GM18520 (cell line): Measurements from ENCODE around the gene FMC1.
A peak's percentile ranks its signal among the peaks of the same experiment; 100 is the strongest.
"Not testable (repeated sequence)": the region's sequence is repeated elsewhere in the genome, so short reads cannot be mapped to it uniquely, and the experiment has no call there.

Experiments
- ATAC-seq: cut with Tn5 transposase; IDR thresholded peaks from one replicate; pipeline ENCODE4 v1.9.1; 2021; ENCODE audit not compliant: unreplicated experiment

The FMC1 gene

DNA sequence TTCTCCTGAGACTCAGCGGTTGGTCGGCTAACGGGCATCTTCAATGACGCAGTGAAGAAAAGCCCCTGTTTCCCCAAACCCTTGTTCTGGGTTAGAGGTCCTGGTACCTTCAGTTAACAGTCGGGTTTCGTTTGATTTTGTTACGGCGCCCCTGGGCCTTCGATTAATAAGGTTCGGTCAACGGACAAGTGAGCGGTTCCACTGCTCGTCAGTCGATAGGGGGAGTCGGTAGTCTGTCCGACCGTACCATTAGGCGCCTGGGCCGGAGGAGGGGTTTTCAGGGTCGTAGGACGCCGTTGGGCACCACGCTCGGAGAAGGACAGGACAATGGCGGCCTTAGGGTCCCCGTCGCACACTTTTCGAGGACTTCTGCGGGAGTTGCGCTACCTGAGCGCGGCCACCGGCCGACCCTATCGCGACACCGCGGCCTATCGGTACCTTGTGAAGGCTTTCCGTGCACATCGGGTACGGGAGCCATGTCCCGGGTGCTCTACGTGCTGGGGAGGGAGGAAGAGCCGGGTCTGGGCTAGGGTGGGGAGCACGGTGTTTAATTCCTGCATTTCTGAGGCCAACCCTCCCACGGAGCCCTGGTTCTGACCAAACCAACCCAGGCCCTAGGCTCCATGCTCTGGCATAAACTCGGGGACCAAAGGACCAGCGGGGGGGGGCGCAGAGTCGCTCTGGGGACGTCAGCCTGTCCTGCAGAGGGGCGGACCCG lies at the start of gene FMC1:
TSS of gene FMC1 (plus strand) at position 280 of the 718 bp plus-strand sequence. CDS start at position 328, 48 bp downstream.
- ATAC-seq: peak; percentile 32

- no peak for ATAC-seq
Observed at GRCh38 chr7:139292821-139293220, 48.3 kb upstream of the FMC1 start.

- ATAC-seq: no peak
Observed at GRCh38 chr7:139293534-139293933, 47.6 kb upstream of the FMC1 start.

DNA sequence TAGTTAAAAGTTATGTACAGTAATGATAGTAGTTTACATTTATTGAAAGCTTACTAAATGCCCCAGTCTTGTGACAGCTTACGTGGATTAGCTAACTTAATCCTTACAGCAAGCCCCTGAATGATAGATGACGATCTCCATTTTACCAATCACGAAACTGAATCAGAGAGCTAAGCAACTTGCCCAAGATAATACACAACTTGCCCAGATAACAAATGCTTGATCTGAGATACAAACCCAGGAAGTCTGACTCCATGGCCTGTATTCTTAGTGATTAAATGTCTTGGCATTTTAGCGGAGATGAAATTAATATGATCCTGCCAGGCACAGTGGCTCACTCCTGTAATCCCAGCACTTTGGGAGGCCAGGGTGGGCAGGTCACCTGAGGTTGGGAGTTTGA lies 46.9 kb upstream of the FMC1 start:
- no peak for ATAC-seq

DNA sequence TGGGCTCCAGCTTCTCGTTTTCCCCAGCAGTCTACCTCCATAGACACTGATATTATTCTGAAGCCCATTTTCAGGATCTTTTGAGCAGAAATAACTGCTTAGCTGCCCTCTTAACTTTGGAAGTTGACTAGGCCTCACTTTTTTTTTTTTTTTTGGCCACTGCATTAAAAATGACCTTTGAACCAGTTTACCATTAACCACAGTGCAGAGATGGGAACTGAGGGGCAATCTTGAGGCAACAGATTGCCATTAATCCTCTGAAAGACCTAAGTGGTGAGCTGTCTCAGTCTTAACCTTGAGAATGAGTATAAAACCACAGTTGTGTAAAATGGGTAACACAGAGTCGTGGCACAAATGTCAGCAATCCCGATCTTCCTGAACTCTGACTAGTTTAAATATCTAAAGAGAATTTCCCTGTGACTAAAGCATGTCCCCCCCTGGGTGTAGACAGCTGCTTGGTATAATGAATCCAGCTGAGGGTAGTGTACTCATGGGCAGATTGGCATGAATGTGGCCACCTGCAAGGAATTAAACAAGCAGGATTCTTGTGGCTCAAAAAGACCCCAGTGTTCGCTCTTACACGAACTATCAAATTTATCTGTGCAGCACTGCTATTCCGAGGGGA lies 46.1 kb upstream of the FMC1 start:
- no peak for ATAC-seq

- no peak for ATAC-seq
Observed at GRCh38 chr7:139297795-139298194, 43.3 kb upstream of the FMC1 start.

- ATAC-seq: no peak
Observed at GRCh38 chr7:139299296-139299695, 41.8 kb upstream of the FMC1 start.

- no peak for ATAC-seq
Observed at GRCh38 chr7:139300390-139300789, 40.7 kb upstream of the FMC1 start.

GRCh38 chr7:139304517-139304916 lies 36.6 kb upstream of the FMC1 start:
- ATAC-seq: no peak

DNA sequence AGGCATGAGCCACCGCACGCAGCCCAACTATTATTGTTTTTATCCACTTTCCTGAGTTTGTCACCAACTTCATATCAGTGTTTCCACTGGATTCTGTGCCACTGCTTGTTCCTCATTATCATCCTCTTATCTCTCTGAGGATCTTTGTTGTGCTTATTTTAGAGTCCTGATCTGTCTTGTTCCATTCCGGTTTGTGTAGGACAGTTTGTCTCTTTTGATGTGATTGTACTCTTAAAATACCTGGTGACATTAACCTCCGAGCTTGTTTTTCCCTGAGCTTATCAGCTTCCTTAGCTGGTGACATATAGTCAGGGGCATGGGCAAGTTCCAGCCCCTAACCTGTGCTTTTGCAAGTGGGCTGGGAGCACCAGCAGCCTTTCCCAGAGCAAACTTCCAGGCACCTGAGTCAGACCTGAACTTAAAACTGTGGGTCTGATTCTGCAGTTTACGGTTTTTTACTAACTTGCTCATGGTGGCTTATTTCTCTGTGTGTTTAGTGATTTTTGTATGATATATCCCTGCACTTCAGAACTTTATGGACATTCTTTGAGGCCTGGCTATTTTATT lies 23.1 kb upstream of the FMC1 start:
- no peak for ATAC-seq

DNA sequence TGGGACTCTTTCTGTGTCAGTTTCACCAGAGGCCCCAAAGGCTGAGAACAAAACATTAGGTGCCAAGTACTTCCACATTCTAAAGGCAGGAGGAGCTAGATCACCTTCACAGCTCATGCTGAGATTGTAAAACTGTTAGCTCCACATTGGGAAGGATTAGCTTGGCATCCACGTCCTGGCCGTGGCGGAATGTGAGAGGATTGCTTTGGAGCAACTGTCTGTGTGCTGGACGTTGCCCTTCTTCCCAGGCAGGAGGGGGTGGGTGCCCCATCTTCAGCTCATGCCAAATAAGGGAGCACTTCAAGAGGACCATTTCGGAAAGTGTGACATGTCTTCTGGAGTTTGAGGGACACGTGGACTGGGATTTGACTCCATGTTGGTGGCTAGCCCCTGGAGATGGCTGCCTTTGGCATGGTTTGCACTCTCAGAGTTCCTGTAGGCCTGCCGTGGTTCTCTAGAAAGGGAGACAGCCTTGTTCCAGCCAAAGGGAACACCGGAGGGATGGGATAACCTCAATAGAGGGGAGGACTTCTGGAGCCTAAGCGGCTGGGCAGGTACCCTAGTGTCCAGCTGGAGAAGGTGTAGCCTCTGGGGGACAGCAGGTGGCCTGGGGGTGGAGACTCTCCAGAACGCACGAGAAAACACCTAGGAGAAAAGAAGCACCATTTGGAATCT lies 19.9 kb upstream of the FMC1 start:
- ATAC-seq: no peak

- not testable (repeated sequence) for ATAC-seq
Observed at GRCh38 chr7:139324709-139325108, 16.4 kb upstream of the FMC1 start.

GRCh38 chr7:139328375-139328774 lies 12.8 kb upstream of the FMC1 start:
- no peak for ATAC-seq

DNA sequence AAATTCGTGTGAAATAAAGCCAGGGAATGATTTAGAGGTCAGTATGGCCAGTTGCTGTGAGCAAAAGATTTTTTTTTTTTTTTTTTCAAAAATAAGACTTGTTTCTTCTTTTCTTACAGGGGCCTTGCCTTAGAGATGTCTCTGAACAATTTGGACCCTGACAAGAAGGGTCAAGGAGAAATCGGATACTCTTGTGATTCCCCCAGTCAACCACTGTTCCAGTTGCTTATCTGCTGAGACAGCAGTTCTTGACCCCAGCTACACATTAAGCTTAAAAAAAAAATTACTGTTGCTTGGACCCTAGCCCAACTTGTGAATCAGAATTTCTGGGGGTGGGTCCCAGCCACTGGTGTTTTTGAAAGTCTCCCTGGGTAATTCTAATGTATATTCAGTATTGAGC lies 12.0 kb upstream of the FMC1 start:
- no peak for ATAC-seq

- no peak for ATAC-seq
Observed at GRCh38 chr7:139330333-139331030, 10.7 kb upstream of the FMC1 start.

GRCh38 chr7:139332697-139333359 lies 8.3 kb upstream of the FMC1 start:
- ATAC-seq: no peak

- not testable (repeated sequence) for ATAC-seq
Observed at GRCh38 chr7:139333443-139333842, 7.7 kb upstream of the FMC1 start.

DNA sequence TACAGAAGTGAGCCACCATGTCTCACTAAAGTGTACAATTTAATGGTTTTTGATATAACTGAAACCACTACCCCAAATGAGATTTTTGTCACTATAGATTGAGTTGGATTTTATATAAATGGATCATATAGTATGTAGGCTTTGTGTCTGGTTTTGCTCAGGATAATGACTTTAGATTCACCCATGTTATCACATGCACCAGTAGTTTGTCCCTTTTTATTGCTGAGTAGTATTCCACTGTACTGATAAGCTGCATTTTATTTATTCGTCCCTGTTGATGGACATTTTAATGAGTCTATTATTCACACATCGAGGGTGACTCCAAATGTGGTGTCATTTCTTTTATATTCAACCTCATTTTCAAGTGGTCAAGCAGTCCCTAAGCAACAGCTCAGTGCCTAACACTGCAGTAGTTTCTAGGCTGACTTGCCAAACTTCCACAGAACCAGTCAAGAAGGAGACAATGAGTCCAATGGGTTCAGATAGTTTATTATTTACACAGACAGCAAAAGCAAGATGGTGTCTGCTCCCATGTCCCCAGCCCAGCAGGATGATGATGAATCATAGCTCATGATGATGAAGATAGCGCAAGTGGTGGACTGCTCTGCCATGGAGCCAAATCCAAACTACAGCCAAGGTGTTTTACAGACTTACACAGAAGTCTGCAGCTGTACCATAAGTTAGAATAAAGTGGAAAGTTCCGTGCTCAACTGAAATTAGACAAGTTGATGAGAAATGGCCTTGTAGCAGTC lies 6.6 kb upstream of the FMC1 start:
- no peak for ATAC-seq

GRCh38 chr7:139339025-139339424 lies 2.1 kb upstream of the FMC1 start:
- ATAC-seq: no peak

- ATAC-seq: no peak
Observed at GRCh38 chr7:139339698-139340036, 1.5 kb upstream of the FMC1 start.
